Mesothelial cell of epicardium (in vitro differentiated cells): ENCODE results near the gene UBE2O. TPM values are rescaled to one million over a fixed set of nuclear protein-coding genes. Genes with fewer than 3 reads are reported as not detected.

Experiments
- DNase-seq, 2 experiments: peaks; one replicate each; pipeline ENCODE4 v3.0.0; 2021; ENCODE audit warnings: low spot score in 2 of 2; ENCODE audit not compliant: unreplicated experiment in 2 of 2
- H3K27ac Mint-ChIP-seq: 2 replicates; pipeline ENCODE4 v1.8.0; 2021; ENCODE audit warnings: mixed read lengths
- H3K27me3 Mint-ChIP-seq: 2 replicates; pipeline ENCODE4 v1.8.0; 2021; ENCODE audit warnings: low read depth, mixed read lengths
- H3K36me3 Mint-ChIP-seq: 2 replicates; pipeline ENCODE4 v1.8.0; 2021; ENCODE audit warnings: mixed read lengths
- H3K4me1 Mint-ChIP-seq: 2 replicates; pipeline ENCODE4 v1.8.0; 2021; ENCODE audit warnings: mixed read lengths
- H3K4me3 Mint-ChIP-seq: 2 replicates; pipeline ENCODE4 v1.8.0; 2021; ENCODE audit warnings: mild to moderate bottlenecking, moderate library complexity, mixed read lengths
- H3K9me3 Mint-ChIP-seq: 2 replicates; pipeline ENCODE4 v1.8.0; 2021; ENCODE audit warnings: mixed read lengths
- CTCF ChIP-seq: fragments of 200-600 bp; sonication (generic); IDR thresholded peaks from one replicate; pipeline ENCODE4 v1.5.0; 2021; ENCODE audit warnings: antibody characterized with exemption; ENCODE audit not compliant: unreplicated experiment
- total RNA-seq: library from RNA; stranded (reverse); gene quantifications from 3 replicates; pipeline ENCODE4 v1.2.1, GENCODE V29; 2021

Gene UBE2O
- total RNA-seq, 1 donor from 2014 or later: 46.3 TPM

GRCh38 chr17:76499267-76499667, 46.3 kb upstream of the UBE2O start:
- TF ChIP-seq CTCF: no peak
- no peaks in the 10 kb centered on the region for H3K9me3 Mint-ChIP-seq
- peaks cover 44% of the 10 kb centered on the region for H3K4me1 Mint-ChIP-seq
- H3K4me3 Mint-ChIP-seq: no peak overlapping the region
- peaks cover 5% of the 10 kb centered on the region for H3K27me3 Mint-ChIP-seq
- DNase-seq: no peak
- H3K27ac Mint-ChIP-seq: no peak overlapping the region
- H3K36me3 Mint-ChIP-seq: no peaks in the 10 kb centered on the region

DNA sequence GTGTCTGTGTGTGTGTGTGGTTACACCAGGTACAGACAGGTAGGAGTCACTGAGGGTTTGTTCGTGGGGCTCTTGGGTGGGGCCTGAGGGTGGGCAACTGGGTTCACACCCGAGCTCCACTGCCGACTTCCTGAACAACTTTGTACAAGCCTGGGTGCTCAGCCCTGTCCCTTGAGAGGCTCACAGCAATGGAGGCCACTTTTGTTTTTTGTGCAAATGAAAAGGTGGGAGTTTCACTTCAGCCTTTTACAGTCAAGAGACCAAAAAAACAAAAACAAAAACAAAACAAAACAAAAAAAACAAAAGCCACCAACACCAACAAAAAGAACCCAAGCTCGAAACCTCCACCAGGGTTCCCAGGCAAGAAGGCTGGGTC, 45.9 kb upstream of the UBE2O start:
- peaks cover 5% of the 10 kb centered on the region for H3K27me3 Mint-ChIP-seq
- no peaks in the 10 kb centered on the region for H3K36me3 Mint-ChIP-seq
- no peak overlapping the region for H3K4me3 Mint-ChIP-seq
- no peaks in the 10 kb centered on the region for H3K9me3 Mint-ChIP-seq
- DNase-seq: no peak
- no peak for TF ChIP-seq CTCF
- H3K27ac Mint-ChIP-seq: peak overlapping the region; percentile 84
- peaks cover 44% of the 10 kb centered on the region for H3K4me1 Mint-ChIP-seq

DNA sequence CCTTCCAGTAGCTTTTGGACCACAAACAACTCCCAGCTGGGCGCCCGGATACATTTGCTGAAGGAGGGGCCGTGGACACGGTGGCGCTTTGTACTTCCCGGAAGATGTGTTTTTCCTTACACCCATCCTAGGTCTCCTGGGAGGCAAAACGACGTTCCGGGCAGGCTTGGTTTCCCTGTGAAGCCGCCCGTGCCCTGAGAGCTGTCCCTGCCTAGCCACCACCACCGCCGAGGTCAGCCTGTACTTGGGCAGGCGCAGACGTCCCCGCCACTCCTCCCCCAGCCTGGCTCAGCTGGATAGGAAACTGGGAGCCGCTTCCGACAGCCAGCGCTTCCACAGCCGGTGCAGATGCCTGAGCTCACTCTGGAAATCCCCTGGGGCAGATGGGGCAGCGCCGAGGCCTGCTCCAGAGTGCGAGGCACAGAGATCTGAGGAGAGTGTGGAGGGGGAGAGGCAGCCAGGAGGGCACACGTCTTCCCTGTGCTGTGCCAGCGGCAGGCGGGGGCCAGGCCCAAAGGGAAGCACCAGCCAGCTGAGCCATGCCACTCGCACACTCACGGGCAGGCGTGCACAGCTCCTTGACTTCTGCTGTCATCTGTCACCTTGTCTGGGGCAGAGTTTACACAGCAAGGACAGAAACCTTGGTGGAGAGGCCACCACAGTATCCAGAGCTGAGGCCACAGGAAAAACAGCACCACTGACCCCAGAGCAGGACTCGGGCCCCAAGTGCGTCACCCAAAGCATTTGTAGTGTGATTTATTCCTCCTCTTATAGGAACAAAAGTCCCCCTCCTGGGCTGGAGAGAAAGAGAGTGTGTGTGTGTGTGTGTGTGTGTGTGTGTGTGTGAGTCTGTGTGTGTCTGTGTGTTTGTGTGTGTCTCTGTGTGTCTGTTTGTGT, 45.3 kb upstream of the UBE2O start:
- H3K4me1 Mint-ChIP-seq: peaks cover 45% of the 10 kb centered on the region
- peak overlapping the region; percentile 84 for H3K27ac Mint-ChIP-seq
- H3K9me3 Mint-ChIP-seq: no peaks in the 10 kb centered on the region
- no peak for TF ChIP-seq CTCF
- H3K4me3 Mint-ChIP-seq: peak overlapping the region; percentile 33
- no peaks in the 10 kb centered on the region for H3K36me3 Mint-ChIP-seq
- peak; percentile 43 to 74 for DNase-seq
- peaks cover 5% of the 10 kb centered on the region for H3K27me3 Mint-ChIP-seq

GRCh38 chr17:76497699-76497978, 44.7 kb upstream of the UBE2O start:
- H3K27ac Mint-ChIP-seq: peak overlapping the region; percentile 84

DNA sequence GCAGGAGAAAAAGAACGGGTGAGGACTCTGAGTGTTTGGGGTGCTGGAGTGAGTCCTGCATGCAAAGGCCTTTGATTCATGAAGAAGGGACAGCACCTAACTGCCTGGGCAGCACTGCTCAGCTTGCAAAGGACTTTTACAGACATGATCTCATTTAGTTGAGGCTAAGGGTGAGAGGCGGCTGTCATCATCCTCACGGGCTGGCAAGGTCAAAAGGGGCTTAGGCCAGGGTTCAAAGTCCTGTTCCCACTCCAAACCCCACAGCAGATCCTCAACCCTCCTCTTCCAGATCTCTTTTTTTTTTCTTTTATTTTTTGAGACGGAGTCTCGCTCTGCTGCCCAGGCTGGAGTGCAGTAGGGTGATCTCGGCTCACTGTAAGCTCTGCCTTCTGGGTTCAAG, 43.5 kb upstream of the UBE2O start:
- DNase-seq: no peak
- H3K4me3 Mint-ChIP-seq: no peak overlapping the region
- H3K9me3 Mint-ChIP-seq: no peaks in the 10 kb centered on the region
- no peak overlapping the region for H3K27ac Mint-ChIP-seq
- H3K4me1 Mint-ChIP-seq: peaks cover 46% of the 10 kb centered on the region
- H3K36me3 Mint-ChIP-seq: no peaks in the 10 kb centered on the region
- TF ChIP-seq CTCF: no peak
- peaks cover 7% of the 10 kb centered on the region for H3K27me3 Mint-ChIP-seq

More at GRCh38 chr17:76497699-76497978, 44.7 kb upstream of the UBE2O start:
- TF ChIP-seq CTCF: no peak
- Mint-ChIP-seq H3K27me3 (peaks cover 7% of the 10 kb centered on the region), H3K36me3 (no peaks in the 10 kb centered on the region), H3K9me3 (no peaks in the 10 kb centered on the region), H3K4me1 (peaks cover 49% of the 10 kb centered on the region), H3K4me3 (no peak overlapping the region)
- no peak for DNase-seq
